AG04450 (cell line): Measurements from ENCODE around the gene KCNQ4. TPM values are rescaled to one million over a fixed set of nuclear protein-coding genes. Genes with fewer than 3 reads are reported as not detected.

Source experiments
- CTCF ChIA-PET: fragments of 300-600, 350-600 bp; formaldehyde crosslinking; extraction: SDS; loops from one replicate; lab custom pipeline; 2022; ENCODE audit warnings: antibody characterized with exemption, inconsistent platforms; lab: Charles Lee
- POLR2A ChIA-PET: fragments of 350-600 bp; formaldehyde crosslinking; extraction: SDS; loops from one replicate; lab custom pipeline; 2021; ENCODE audit warnings: antibody characterized with exemption, inconsistent platforms; lab: Yijun Ruan, JAX
- DNase-seq: peaks from one replicate; pipeline ENCODE4 v3.0.0-alpha.2; 2011; ENCODE audit warnings: low read depth, low spot score
- H3K27ac ChIP-seq: one replicate; pipeline ENCODE4 v1.5.1; 2012; ENCODE audit warnings: low read depth, low read length, control low read depth
- H3K27me3 ChIP-seq: one replicate; pipeline ENCODE4 v1.6.0; 2012; ENCODE audit warnings: low read length; ENCODE audit not compliant: control insufficient read depth, insufficient read depth
- H3K4me3 ChIP-seq: 2 replicates; pipeline ENCODE4 v1.5.1; 2011; ENCODE audit warnings: mild to moderate bottlenecking, low read depth, low read length, control low read depth
- H3K9me3 ChIP-seq: 2 replicates; pipeline ENCODE4 v1.5.1; 2012; ENCODE audit warnings: low read length; ENCODE audit not compliant: control insufficient read depth, insufficient read depth
- CTCF ChIP-seq: IDR thresholded peaks from 2 replicates; pipeline ENCODE4 v1.5.1; 2011; ENCODE audit warnings: low read depth, low read length, control low read depth, inconsistent platforms
- polyA plus RNA-seq: library from polyadenylated mRNA; depleted of rRNA; stranded (reverse); fragments of >200 nt; gene quantifications from 2 replicates; pipeline ENCODE4 v1.2.3, GENCODE V29; 2011

KCNQ4 gene
- polyA plus RNA-seq, 1 experiment = not detected

GRCh38 chr1:40855513-40855912 is 71.9 kb downstream of the KCNQ4 start:
- ChIA-PET CTCF (interaction anchor here (17.4 kb wide), 1 partner anchor 96 kb away, joined by 442 read pairs; no protein-coding TSS in a partner anchor), POLR2A (no interaction called here)
- H3K4me3 ChIP-seq = no peak overlapping the region
- no peaks in the 10 kb centered on the region for H3K9me3 ChIP-seq
- TF ChIP-seq CTCF = peak; percentile 32; the same call in 1 of the 2 replicates
- no peak for DNase-seq
- H3K27ac ChIP-seq = no peak overlapping the region
- H3K27me3 ChIP-seq = peaks cover 7% of the 10 kb centered on the region

- ChIA-PET CTCF (interaction anchor here (17.4 kb wide), 1 partner anchor 96 kb away, joined by 442 read pairs; no protein-coding TSS in a partner anchor), POLR2A (no interaction called here)
- no peak overlapping the region for H3K27ac ChIP-seq
- TF ChIP-seq CTCF = no peak
- H3K9me3 ChIP-seq = no peaks in the 10 kb centered on the region
- no peak overlapping the region for H3K4me3 ChIP-seq
- DNase-seq = no peak
- H3K27me3 ChIP-seq = peaks cover 9% of the 10 kb centered on the region
Measured at GRCh38 chr1:40856116-40856515, 72.5 kb downstream of the KCNQ4 start.

DNA sequence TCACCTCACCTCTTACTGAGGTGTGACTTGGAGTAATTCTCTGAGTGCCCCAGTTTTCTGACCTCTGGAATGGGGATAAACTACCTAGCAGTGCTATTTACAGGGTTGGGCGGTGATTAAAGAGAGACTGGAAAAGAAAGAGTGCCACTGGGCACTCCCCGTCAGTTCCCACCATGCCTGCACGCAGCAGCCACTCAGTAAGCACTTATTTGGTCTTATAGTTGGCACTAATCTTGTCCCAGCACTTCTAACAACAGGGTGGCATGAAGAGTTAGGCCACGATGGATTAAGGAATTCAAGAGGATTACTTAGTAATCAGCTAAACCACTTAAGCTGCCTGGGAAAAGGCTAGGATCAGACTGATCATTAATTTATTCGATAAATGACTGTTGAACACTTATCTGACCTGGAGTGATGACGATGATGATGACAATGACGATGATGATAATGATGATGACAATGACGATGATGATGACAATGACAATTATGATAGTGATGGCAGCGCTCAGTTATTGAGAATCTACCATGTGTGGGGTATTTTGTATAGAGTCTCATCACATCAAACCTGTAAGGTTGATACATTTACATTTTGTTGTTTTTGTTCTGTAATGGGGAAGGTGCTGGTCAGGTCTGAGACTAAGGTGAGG is 73.2 kb downstream of the KCNQ4 start:
- ChIA-PET CTCF (interaction anchor here (17.4 kb wide), 1 partner anchor 95 kb away, joined by 442 read pairs; no protein-coding TSS in a partner anchor), POLR2A (no interaction called here)
- H3K9me3 ChIP-seq = no peaks in the 10 kb centered on the region
- no peak overlapping the region for H3K27ac ChIP-seq
- no peak overlapping the region for H3K4me3 ChIP-seq
- DNase-seq = no peak
- no peak for TF ChIP-seq CTCF
- peaks cover 9% of the 10 kb centered on the region for H3K27me3 ChIP-seq

- TF ChIP-seq CTCF = no peak
- Histone ChIP-seq H3K9me3 (no peaks in the 10 kb centered on the region), H3K27ac (no peak overlapping the region), H3K27me3 (peaks cover 9% of the 10 kb centered on the region), H3K4me3 (no peak overlapping the region)
- DNase-seq = no peak
- POLR2A ChIA-PET = no interaction called here
- CTCF ChIA-PET = interaction anchor here (1.0 to 17.4 kb wide), 2 partner anchors 8 to 94 kb away, joined by 5 to 442 read pairs; no protein-coding TSS in a partner anchor
Measured at GRCh38 chr1:40857737-40858136, 74.2 kb downstream of the KCNQ4 start.

- no peak for TF ChIP-seq CTCF
- Histone ChIP-seq H3K9me3 (no peaks in the 10 kb centered on the region), H3K27ac (no peak overlapping the region), H3K4me3 (no peak overlapping the region), H3K27me3 (peaks cover 9% of the 10 kb centered on the region)
- ChIA-PET CTCF (interaction anchor here (0.6 to 17.4 kb wide), 3 partner anchors 9 to 108 kb away, joined by 3 to 442 read pairs (median 35); no protein-coding TSS in a partner anchor), POLR2A (interaction anchor here (0.6 to 1.3 kb wide), 2 partner anchors 78 to 86 kb away, joined by 3 read pairs; no protein-coding TSS in a partner anchor)
- no peak for DNase-seq
Measured at GRCh38 chr1:40858856-40859416, 75.3 kb downstream of the KCNQ4 start.
